Calu3 (cell line): ENCODE data around the gene FBXW7. TPM values are rescaled to one million over a fixed set of nuclear protein-coding genes. Genes with fewer than 3 reads are reported as not detected.
"Not testable (repeated sequence)": the region's sequence is repeated elsewhere in the genome, so short reads cannot be mapped to it uniquely, and the experiment has no call there.

Source experiments
- BruUV-seq: library from RNA; stranded (reverse); fragments of 400-500 nt; replicated peaks from 2 replicates; lab custom pipeline; 2021; lab: Mats Ljungman, UMichigan
- CTCF ChIA-PET: fragments of 300-600 bp; sonication (Branson Sonifier 250); formaldehyde crosslinking; loops from one replicate; lab custom pipeline; 2022; ENCODE audit warnings: antibody characterized with exemption; lab: Charles Lee
- DNase-seq: peaks from one replicate; pipeline ENCODE4 v3.0.0; 2022
- H3K27ac Mint-ChIP-seq: one replicate; pipeline ENCODE4 v1.8.0; 2022; ENCODE audit warnings: mixed read lengths; ENCODE audit not compliant: unreplicated experiment
- H3K27me3 Mint-ChIP-seq: one replicate; pipeline ENCODE4 v1.8.0; 2022; ENCODE audit warnings: mixed read lengths; ENCODE audit not compliant: unreplicated experiment
- H3K36me3 Mint-ChIP-seq: one replicate; pipeline ENCODE4 v1.8.0; 2022; ENCODE audit warnings: mild to moderate bottlenecking, moderate library complexity, mixed read lengths; ENCODE audit not compliant: insufficient read depth, unreplicated experiment
- H3K4me1 Mint-ChIP-seq: one replicate; pipeline ENCODE4 v1.8.0; 2022; ENCODE audit warnings: mild to moderate bottlenecking, low read depth, mixed read lengths; ENCODE audit not compliant: unreplicated experiment
- H3K4me3 Mint-ChIP-seq: one replicate; pipeline ENCODE4 v1.8.0; 2022; ENCODE audit warnings: mild to moderate bottlenecking, low read depth, moderate library complexity, mixed read lengths; ENCODE audit not compliant: unreplicated experiment
- H3K9me3 Mint-ChIP-seq: one replicate; pipeline ENCODE4 v1.8.0; 2022; ENCODE audit warnings: low read depth, mixed read lengths; ENCODE audit not compliant: unreplicated experiment
- intact Hi-C: fragments of 100-400 bp; cut with micrococcal nuclease; formaldehyde crosslinking; loops from one replicate; pipeline ENCODE4 v1.10.0; 2022; ENCODE audit not compliant: unreplicated experiment
- total RNA-seq: library from RNA; stranded (reverse); gene quantifications from 2 replicates; pipeline ENCODE4 v1.2.3, GENCODE V29; 2022
- TF ChIP-seq, protein P1 (sequence below): fragments of 200-600 bp; IDR thresholded peaks from one replicate; pipeline ENCODE4 v1.8.0; 2022; ENCODE audit warnings: antibody characterized with exemption; ENCODE audit not compliant: unreplicated experiment

The FBXW7 gene
- total RNA-seq, 1 experiment from 2014 or later, result 38.7 TPM

GRCh38 chr4:152554742-152555141 lies 18.9 kb upstream of the FBXW7 start:
- CTCF ChIA-PET, result no interaction called here
- H3K27ac Mint-ChIP-seq, result no peak overlapping the region
- intact Hi-C loops, result no loop called here
- DNase-seq, result no peak
- peaks cover 13% of the 10 kb centered on the region for H3K4me1 Mint-ChIP-seq
- no peaks in the 10 kb centered on the region for H3K27me3 Mint-ChIP-seq
- TF ChIP-seq, protein P1, sequence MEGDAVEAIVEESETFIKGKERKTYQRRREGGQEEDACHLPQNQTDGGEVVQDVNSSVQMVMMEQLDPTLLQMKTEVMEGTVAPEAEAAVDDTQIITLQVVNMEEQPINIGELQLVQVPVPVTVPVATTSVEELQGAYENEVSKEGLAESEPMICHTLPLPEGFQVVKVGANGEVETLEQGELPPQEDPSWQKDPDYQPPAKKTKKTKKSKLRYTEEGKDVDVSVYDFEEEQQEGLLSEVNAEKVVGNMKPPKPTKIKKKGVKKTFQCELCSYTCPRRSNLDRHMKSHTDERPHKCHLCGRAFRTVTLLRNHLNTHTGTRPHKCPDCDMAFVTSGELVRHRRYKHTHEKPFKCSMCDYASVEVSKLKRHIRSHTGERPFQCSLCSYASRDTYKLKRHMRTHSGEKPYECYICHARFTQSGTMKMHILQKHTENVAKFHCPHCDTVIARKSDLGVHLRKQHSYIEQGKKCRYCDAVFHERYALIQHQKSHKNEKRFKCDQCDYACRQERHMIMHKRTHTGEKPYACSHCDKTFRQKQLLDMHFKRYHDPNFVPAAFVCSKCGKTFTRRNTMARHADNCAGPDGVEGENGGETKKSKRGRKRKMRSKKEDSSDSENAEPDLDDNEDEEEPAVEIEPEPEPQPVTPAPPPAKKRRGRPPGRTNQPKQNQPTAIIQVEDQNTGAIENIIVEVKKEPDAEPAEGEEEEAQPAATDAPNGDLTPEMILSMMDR, result no peak
- no peak overlapping the region for H3K4me3 Mint-ChIP-seq
- no peaks in the 10 kb centered on the region for H3K9me3 Mint-ChIP-seq
- BruUV-seq, result no TSS peak
- no peaks in the 10 kb centered on the region for H3K36me3 Mint-ChIP-seq

DNA sequence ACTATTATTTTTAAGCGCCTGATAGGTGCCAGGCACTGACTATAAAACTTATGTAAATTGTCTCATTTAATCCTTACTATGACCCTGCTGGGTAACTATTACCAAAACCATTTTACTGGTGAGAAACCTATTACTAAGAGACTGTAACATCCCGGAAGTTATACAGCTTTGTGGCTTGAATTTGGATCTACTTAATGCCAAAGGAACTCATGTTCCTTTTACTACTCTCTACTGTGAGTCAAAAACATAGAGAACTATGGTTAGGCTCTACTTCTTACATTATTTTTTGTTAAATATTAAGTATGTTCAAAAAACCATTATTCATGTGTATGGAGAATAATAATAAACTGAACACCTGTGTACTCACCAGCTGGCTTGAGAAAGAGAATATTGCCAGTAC lies 14.8 kb upstream of the FBXW7 start:
- H3K27me3 Mint-ChIP-seq, DNase-seq, H3K9me3 Mint-ChIP-seq, intact Hi-C loops, CTCF ChIA-PET, BruUV-seq, H3K36me3 Mint-ChIP-seq, H3K4me3 Mint-ChIP-seq, H3K27ac Mint-ChIP-seq: not testable (repeated sequence)
- peaks cover 13% of the 10 kb centered on the region for H3K4me1 Mint-ChIP-seq

DNA sequence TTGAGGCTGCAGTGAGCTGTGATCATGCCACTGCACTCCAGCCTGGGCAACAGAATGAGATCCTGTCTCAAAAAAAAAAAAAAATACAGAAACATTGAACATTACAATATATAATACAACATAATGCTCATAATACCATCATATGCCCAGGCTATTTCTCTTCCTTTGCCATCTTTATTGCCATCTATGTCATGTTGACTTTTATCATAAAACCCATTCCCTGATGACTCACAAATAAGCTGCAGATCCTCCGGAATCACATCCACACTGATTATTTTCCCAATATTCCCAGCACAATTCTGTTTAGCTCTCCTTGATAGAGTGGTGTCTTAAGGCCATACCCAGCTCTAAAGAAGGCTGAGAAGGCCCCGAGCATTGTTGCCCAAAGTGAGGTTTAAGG lies 9.2 kb upstream of the FBXW7 start:
- no peaks in the 10 kb centered on the region for H3K9me3 Mint-ChIP-seq
- DNase-seq, result no peak

DNA sequence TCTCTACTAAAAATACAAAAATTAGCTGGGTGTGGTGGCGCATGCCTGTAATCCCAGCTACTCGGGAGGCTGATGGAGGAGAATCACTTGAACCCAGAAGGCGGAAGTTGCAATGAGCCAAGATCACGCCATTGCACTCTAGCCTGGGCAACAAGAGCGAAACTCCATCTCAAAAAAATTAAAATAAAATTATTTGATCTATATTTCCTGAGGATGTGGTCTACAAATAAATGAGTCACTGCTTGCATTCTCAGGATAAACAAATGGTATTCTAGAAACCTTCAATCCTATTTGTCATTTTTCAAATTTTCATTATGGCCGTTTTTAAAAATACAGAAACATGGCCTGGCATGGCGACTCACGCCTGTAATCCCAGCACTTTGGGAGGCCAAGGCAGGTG lies 8.6 kb upstream of the FBXW7 start:
- BruUV-seq, H3K4me3 Mint-ChIP-seq, DNase-seq, H3K36me3 Mint-ChIP-seq, H3K27ac Mint-ChIP-seq, H3K9me3 Mint-ChIP-seq, H3K27me3 Mint-ChIP-seq, intact Hi-C loops, H3K4me1 Mint-ChIP-seq: not testable (repeated sequence)
- CTCF ChIA-PET, result interaction anchor here (0.6 kb wide), 1 partner anchor 634 kb away, joined by 3 read pairs; no protein-coding TSS in a partner anchor

More for the DNA sequence above, 9.2 kb upstream of the FBXW7 start:
- H3K4me3 Mint-ChIP-seq, result no peak overlapping the region
- no peaks in the 10 kb centered on the region for H3K27me3 Mint-ChIP-seq
- intact Hi-C loops, result no loop called here
- no peaks in the 10 kb centered on the region for H3K4me1 Mint-ChIP-seq
- no peak overlapping the region for H3K27ac Mint-ChIP-seq
- CTCF ChIA-PET, result no interaction called here
- H3K36me3 Mint-ChIP-seq, result no peaks in the 10 kb centered on the region
- TF ChIP-seq, protein P1, result no peak
- BruUV-seq, result no TSS peak

- no TSS peak for BruUV-seq
- Mint-ChIP-seq H3K4me3 (no peak overlapping the region), H3K36me3 (peaks cover 18% of the 10 kb centered on the region), H3K27ac (no peak overlapping the region), H3K9me3 (no peaks in the 10 kb centered on the region), H3K4me1 (peaks cover 15% of the 10 kb centered on the region), H3K27me3 (no peaks in the 10 kb centered on the region)
- intact Hi-C loops, result no loop called here
- no peak for DNase-seq
- CTCF ChIA-PET, result interaction anchor here (0.7 kb wide), 1 partner anchor 1217 kb away, joined by 7 read pairs; no protein-coding TSS in a partner anchor
- TF ChIP-seq, protein P1, result no peak
Measured at GRCh38 chr4:152540941-152541340, 5.0 kb upstream of the FBXW7 start.
